ENCODE data around the gene MED13L. TPM values are rescaled to one million over a fixed set of nuclear protein-coding genes. Genes with fewer than 3 reads are reported as not detected.
A peak's percentile ranks its signal among the peaks of the same experiment; 100 is the strongest.
"Not testable (repeated sequence)": the region's sequence is repeated elsewhere in the genome, so short reads cannot be mapped to it uniquely, and the experiment has no call there.

Gene MED13L
- total RNA-seq, 1 donor from 2014 or later, result 36.0 TPM

DNA sequence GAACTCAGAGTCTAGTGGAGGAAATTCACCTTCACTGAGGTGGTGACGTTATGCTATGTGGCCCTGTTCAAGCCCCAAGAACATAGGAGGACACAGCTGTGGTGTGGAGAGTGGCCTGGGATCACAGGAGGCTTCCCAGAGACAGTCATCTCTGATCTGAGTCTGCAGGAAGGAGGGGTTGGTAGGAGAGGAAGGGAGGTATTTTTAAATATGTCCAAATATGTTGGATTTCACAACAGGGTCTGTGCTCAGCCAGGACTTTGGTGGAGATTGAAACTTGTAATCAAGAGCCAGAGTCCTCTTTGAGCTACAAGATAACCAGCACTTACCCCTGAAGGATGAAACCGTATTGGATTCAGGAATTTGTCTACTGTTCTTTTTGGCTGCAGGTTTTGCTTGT lies 26.4 kb upstream of the MED13L start:
- DNase-seq (ENCODE audit: low read depth, low spot score), result no peak

DNA sequence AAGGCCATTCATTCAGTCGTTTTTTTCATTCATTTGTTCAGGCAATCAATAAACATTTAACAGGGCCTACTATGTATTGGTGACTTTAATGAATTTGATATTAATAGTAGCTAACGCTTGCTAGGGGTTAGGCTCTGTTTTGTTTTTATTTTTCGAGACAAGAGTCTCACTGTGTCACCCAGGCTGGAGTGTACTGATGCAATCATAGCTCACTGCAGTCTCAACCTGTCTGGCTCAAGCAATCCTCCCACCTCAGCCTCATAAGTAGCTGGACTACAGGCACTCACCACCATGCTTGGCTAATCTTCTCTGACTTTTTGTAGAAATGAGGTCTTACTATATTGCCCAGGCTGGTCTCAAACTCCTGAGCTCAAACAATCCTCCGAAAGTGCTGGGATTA lies 25.6 kb upstream of the MED13L start:
- no peak for DNase-seq (ENCODE audit: low read depth, low spot score)

DNA sequence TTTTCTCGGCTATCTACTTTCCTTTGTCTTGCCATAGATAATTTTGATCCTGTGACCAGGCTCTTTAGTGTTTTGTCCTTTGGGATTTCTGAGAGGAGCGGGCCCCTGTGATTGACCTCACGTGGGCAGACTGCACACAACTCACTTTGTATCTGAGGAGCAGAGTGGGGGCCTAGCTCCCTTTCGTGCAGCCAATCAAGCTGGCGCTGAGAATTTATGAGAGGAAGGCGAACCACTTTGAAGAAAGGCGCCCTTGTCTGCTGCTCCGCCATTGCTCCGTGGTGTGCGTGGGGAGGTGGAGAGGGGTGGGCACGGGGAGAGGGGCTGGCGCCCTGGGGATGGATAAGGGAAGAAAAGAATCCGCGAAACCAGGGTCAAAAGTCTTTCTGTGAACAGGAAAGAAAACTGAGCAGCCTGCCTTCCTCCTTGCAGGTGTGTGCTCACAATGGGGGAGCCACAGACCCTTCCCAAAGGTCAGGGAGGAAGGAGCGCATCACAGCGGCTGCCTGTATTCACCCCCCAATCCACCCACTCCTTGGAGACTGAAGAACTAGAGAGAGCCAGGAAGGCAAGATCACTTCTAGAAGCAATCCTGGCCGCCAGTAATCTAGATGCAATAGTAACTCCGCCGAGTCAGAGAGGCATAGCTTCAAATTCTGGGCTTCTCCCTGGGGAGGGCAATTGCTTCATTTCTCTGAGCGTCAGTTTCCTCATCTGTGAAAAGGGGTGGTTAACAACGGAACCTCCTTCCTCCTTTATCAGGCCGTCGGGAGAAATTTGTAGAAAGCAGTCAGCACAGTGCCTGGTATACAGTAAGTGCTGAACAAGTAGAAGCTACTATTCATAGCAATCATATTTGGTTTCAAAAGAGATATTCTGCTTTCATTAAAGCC lies 24.9 kb upstream of the MED13L start:
- no peak for DNase-seq (ENCODE audit: low read depth, low spot score)

DNA sequence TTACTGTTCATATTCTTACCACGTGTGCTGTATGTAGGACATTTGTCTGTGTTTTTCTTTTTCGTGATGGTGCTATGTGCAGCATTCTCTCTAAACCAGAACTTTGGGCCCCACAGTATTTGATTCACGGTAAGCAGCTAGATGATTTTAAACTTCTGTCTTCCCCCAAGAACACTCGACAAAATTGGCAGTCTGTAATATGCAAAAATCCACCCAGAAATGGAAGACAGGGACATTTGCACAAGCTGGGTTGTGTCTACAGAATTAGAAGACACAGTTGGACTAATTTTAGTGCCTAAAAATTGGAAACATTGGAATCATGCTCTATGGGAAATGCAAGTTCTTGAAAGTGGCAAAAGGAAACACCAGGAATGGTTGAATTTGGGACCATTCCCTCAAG lies 24.1 kb upstream of the MED13L start:
- no peak for DNase-seq (ENCODE audit: low read depth, low spot score)

DNA sequence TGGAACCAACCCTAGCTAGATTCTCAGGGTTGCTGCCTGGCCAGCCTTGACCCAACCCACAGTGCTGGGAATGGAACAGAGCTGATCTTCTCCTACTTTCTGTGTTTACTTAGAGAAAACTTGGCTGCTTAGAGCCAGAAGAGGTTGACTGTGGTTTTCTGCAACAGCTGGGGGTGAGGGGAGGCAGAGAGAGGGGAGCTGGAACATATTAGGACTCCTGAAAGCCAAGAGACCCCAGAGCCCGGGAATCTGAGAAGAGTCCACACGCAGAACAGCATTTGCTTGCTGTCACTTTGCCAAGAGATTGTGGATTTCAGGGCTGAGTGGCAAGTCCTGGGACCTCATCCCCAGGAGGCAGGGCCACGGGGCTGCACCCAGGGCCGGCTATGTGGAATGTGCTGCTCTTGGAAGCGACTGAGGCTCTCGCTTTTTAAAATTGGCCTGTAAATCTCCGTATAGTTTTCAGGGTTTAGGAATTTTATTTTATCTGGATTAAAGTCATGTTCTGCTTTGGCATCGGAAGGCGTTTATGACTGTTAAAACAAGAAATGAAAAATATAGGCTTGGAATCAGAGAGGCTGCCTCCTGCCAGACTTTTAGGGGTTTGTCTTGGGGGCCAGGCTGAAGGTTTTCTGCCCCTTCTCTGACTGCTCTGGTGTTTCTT lies 22.3 kb upstream of the MED13L start:
- no peak for DNase-seq (ENCODE audit: low read depth, low spot score)

DNA sequence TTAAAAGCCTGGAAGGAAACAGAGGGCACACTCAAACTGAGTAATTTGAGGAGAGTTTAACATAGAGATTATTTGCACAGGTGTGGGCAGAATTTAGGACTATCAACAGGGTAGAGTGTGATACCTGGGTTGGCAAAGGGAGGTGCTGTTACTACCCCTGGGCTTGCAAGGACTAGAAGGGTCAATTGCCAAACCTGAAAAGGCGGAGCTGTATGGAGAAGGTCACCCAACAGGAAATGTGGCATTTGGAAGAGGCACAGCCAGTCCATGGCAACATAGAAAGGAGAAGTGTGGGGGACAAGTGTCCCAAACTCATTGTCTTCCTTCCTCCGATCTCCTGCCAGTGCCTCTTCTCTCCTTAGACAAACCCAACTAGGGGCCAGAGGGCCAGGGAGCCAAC lies 21.6 kb upstream of the MED13L start:
- no peak for DNase-seq (ENCODE audit: low read depth, low spot score)

DNA sequence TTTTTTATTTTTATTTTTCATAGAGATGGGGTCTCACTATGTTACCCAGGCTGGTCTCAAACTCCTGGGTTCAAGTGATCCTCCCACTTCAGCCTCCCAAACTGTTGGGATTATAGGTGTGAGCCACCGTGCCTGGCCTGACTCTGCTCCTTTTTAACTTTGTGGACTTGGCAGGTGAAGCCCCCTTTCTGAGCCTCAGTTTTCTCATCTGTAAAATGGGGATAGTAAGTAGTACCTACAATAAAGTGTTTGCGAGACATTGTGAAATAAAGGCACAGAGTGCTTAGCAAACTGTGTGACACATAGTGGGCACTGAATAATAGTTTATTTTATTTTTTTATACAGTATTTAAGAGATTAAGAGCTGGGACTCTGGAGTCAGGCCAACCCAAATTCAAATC lies 21.1 kb upstream of the MED13L start:
- DNase-seq (ENCODE audit: low read depth, low spot score), result no peak

DNA sequence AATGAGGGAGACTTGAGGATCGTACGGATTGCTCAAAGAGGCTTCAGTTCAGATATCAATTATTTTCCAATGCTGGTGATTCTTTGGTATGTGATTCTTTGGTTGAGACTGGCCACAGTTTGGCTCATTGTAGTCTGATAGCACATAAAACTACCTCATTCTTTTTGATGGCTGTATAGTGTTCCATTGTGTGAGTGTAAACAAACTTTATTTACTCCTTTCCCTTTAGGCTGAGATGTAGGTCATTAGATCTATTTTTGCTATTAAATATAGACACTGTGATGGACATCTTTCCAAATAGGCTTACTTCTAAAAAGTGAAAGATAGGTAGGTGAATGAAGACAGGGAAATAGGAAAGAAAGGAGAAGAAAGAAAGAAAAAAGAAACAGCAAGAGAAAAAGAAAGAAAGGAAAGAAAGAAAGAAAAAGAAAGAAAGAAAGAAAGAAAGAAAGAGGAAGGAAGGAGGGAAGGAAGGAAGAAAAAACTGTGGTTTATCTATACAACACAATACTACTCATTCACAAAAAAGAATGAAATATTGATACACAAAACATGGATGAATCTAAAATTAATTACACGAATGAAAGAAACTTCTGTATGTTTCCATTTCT lies 19.8 kb upstream of the MED13L start:
- no peak for DNase-seq (ENCODE audit: low read depth, low spot score)

DNA sequence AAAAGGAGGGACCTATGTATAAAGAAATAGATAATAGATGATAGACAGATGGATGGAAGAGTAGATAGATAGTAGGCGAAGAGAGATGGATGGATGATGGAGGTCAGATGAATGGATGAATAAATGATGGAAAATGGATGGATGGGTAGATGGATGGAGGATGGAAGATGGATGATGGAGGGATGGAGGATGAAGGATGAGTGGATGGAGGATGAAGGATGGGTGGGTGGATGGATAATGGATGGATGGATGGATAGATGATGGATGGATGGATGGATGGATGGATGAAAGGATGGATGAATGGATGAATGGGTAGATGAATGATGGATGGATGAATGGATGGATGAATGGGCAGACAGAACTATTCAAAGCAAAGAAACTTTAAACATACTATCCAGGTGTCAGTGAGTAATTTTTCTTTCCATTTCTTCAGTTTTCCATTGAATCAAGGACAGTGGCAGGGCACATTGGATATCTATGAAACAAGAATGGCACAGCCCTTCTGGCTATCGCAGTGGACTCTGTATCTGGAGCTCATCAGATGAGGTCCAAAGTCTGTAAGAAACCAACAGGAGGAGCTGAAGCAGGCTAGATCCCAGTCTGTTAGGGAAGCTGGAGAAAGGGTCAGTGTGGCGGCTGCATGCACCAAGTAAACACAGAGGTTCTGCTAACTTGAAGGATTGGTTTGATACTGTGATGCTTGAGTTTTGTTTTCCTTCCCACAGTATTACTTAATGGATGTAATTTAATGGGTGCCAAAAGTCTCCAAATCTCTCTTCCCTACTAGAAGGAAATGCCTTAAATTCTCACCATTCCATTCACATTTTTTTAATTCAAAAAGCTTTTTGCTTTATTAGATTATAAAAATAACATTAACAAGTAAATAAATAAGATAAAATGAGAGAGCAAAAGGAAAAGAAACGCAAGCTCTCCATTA lies 18.1 kb upstream of the MED13L start:
- DNase-seq (ENCODE audit: low read depth, low spot score), result peak; percentile 30

DNA sequence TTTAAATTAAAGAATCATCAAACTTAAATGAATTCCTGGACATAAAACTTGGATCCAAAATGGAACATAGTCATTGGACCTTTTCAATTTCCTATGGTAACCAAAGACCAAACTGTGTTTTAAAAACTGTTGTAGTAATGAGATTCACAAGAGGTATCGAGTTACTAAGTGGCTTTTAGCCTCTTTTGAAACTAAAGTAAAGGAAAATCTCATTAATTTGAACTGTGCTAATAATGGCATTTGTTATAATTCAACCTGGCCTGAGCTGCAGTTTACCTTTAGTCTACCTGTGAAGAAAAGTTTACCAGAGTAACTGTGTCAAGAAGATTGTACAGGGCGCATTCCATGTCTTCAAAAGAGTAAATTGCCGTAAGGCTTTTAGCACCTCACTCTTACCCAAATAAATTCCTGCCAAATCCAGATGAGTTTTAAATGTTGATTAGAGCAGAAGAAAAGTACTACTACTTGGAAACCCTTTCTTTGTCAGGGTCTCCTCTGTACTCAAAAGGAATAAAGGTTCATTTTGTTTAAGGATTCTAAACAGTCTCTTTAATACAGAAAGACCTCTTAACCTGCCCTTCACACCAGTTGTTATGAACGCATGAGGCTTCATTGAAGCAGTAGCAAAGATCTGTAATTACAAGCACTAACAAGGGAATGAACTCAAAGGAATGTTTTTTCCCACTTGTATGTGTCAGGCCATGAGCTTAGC lies 17.1 kb upstream of the MED13L start:
- no peak for DNase-seq (ENCODE audit: low read depth, low spot score)

DNA sequence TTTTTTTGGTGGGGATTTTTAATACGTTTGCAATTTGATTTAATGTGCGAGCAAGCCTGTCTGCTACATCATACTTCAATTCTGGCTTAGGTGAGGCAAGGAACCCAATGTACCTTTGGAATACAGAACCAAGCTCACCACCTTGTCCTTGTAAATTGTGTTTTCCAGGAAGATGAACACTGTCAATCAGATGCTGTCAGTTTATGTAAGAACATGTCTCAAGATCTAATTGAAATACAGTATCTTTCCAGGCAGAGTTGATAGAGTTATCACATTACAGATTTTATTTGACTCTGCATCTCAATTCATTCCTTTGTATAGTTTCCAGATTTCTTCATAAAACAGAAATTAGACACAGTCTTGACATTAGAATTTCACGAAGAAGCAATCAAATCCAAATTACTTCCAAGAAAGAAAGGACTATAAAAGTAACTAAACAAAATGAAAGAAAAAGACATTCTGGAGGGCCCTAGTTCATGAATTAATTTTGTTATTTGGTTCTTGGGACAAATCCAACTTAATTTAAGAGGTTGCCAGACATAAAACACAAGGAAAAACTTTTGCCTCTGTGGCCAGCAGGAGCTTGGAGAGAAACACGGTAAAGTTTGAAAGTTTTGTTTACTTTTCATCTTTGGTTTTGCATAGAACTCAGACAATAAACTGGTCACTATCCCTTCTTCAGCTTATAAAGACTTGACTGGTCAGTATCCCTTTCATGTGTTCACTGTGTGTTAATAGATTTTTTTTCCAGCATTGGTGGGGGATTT lies 16.4 kb upstream of the MED13L start:
- DNase-seq (ENCODE audit: low read depth, low spot score), result no peak

DNA sequence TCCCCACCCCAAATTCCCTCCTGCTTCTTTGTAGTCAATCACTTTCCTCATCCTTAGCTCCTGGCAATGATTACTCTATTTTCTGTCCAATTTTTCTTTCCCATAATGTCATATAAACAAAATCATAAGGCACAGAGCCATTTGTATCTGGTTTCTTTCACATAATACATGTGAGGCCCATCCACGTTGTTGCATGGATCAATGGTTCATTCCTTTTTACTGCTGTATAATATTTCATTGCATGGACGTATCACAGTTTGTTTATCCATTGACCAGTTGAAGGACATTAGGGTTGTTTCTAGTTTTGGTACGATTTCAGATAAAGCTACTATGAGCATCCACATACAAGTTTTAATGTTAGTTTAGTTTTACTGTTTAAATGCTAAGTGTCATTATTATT lies 13.7 kb upstream of the MED13L start:
- no peak for DNase-seq (ENCODE audit: low read depth, low spot score)

DNA sequence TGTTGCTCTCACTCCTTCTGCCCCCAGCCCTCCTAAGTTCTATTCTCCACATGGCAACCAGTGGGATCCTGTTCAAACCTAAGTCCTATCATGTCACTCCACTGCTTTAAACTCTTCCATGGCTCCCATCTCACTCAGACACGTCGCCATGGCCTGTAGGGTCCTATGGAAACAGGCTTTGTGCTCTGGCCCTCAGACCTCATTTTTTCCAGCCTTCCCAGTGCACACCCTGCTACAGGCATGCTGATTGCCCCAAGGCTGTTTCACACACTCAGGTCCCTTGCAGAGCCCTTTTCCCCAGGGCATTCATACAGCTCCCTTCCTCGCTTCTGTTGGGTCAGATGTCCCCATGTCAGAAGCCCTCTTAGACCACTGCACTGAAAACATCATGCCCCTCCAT lies 11.2 kb upstream of the MED13L start:
- no peak for DNase-seq (ENCODE audit: low read depth, low spot score)

DNA sequence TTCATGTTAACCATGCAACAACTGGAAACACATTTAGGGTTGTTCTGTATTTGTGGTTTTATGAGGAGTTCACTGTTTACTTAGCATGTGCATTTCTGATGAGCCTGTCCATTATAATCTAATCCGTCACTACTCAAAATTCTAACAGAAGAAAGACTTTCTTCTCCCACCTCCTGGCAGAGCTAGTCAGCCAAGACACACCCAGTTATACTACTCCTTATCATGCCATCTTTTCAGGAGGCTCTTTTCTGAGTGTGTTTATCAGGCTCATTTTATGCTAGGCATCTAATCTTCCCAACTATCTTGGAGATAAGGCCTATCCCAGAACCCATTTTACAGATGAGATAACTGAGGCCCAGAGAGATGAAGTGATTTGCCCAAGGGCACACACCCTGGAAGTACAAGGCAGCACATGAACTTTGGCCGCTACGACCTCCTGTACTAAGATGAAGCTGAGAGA lies 10.4 kb upstream of the MED13L start:
- DNase-seq (ENCODE audit: low read depth, low spot score), result no peak

DNA sequence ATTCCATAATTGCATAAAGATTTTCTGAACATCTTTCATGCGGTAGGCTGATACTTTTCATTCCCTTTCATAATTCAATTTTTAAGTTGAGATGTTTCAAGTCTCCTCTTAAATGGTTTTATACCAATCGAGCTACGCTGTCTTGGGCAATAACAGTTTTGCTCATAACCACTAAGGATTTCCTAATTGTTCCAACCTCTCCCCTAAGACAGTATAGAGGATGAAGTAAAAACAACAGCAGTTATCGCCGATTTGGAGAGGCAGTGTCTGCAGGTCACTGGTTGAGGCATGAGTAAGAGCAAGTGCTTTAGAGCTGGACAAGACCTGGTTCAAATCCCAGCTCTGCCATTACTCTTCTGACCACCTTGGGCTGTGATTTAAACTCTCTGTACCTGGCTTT lies 6.9 kb upstream of the MED13L start:
- DNase-seq (ENCODE audit: low read depth, low spot score), result no peak

DNA sequence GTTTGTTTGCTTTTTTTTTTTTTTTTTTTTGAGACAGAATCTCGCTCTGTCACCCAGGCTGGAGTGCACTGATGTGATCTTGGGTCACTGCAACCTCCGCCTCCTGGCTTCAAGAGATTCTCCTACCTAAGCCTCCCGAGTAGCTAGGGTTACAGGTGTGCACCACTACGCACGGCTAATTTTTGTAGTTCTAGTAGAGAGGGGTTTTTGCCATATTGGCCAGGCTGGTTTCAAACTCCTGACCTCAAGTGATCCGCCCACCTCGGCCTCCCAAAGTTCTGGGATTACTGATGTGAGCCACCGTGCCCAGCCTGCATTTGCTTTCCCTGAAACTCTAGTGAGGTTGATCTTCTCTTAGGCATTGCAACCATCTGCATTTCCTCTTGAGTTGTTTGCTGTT lies 6.4 kb upstream of the MED13L start:
- DNase-seq (ENCODE audit: low read depth, low spot score), result not testable (repeated sequence)

DNA sequence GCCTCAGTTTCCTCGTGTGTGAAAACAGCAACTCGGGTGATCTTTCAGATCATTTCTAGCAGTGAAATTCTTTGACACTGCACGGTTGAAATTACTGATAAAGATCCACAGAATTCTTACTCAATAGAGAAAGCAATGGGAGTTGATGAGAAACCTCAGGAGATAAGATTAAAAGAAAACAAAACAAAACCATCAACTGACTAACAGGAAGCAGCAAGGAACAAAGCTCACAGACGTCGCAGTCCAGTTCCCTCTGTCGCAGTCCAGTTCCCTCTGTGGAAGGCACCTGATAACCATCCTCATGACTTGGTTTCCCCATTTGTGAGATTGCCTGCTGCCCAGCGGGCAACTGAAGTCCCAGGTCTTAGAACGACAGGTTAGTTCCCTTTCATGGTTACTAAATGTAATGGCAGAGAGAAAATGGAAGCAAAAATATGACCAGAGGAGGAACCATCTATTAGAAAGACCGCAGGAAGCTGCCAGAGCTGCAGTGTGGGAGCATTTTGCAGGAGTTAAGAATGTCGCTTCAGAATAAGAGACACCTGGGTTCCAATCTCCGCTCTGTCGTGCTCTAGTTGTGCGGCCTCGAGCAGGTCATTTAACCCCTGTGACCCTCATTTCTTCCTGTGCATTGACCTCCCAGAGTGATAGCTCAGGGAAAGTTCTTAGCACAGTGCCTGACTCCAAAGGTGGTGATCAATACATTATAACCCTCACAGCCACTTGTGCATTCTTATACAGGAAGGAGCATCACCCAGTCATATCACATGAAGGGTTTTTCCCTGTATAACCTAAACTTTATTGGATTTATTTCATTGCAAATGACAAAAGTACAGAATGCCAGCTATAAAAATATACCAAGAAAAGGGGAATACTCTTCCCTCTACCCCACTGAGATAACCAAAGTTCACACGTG lies 5.1 kb upstream of the MED13L start:
- DNase-seq (ENCODE audit: low read depth, low spot score), result no peak

DNA sequence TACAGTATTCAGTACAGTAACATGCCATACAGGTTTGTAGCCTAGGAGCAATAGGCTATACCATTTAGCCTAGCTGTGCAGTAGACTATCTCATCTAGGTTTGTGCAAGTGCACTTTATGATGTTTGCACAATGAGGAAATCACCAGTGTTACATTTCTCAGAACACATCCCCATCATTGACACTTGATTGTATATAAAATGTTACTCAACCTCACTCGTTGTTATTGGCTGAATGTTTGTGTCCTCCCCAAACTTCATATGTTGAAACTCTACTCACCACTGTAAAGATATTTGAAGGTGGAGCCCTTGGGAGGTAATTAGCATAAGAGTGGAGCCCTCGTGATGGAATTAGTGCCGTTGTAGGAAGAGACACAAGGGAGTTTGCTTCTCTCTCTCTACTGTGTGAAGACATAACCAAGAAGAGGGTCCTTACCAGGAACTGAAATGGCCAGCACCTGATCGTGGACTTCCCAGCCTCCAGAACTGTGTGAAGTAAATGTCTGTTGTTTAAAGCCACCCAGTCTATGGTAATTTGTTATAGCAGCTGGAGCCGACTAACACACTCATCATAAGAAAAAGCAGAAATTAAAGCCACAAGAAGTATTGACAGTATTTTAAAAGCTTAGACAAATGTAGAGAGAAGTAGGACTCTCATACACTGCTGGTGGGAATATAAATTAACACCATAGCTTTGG lies 3.2 kb upstream of the MED13L start:
- no peak for DNase-seq (ENCODE audit: low read depth, low spot score)
